Neural cell (in vitro differentiated cells): Measurements from ENCODE around the gene BNC2.

Experiments used
- EP300 ChIP-seq: fragments of 450-650 bp; conservative IDR thresholded peaks from 2 replicates; pipeline ENCODE4 v1.6.1; 2014; ENCODE audit warnings: antibody characterized with exemption, mild to moderate bottlenecking, moderate library complexity; ENCODE audit not compliant: poor library complexity, severe bottlenecking
- EZH2 ChIP-seq: fragments of 200-600, 300-800 bp; shearing (Covaris generic), sonication (generic); IDR thresholded peaks from 2 replicates; pipeline ENCODE4 v1.6.1; 2014; ENCODE audit warnings: antibody characterized with exemption, low read length, borderline replicate concordance, mild to moderate bottlenecking; ENCODE audit not compliant: insufficient read depth, poor library complexity, severe bottlenecking
- POLR2AphosphoS5 ChIP-seq: IDR thresholded peaks from 2 replicates; pipeline ENCODE4 v1.6.1; 2012
- RAD21 ChIP-seq: fragments of 450-650 bp; conservative IDR thresholded peaks from 2 replicates; pipeline ENCODE4 v1.6.1; 2014; ENCODE audit warnings: antibody characterized with exemption, mild to moderate bottlenecking, moderate library complexity
- TF ChIP-seq, protein P1 (sequence below): fragments of 450-650 bp; IDR thresholded peaks from 2 replicates; pipeline ENCODE4 v1.5.1; 2014; ENCODE audit warnings: antibody characterized with exemption, mild to moderate bottlenecking, moderate library complexity; ENCODE audit not compliant: poor library complexity, severe bottlenecking
- TF ChIP-seq, protein P2 (sequence below): IDR thresholded peaks from 2 replicates; pipeline ENCODE4 v1.6.1; 2012; ENCODE audit warnings: borderline replicate concordance

GRCh38 chr9:16501141-16501540 is 369.3 kb downstream of the BNC2 start:
- no peak for TF ChIP-seq EP300
- TF ChIP-seq EZH2, result no peak
- TF ChIP-seq, protein P1, sequence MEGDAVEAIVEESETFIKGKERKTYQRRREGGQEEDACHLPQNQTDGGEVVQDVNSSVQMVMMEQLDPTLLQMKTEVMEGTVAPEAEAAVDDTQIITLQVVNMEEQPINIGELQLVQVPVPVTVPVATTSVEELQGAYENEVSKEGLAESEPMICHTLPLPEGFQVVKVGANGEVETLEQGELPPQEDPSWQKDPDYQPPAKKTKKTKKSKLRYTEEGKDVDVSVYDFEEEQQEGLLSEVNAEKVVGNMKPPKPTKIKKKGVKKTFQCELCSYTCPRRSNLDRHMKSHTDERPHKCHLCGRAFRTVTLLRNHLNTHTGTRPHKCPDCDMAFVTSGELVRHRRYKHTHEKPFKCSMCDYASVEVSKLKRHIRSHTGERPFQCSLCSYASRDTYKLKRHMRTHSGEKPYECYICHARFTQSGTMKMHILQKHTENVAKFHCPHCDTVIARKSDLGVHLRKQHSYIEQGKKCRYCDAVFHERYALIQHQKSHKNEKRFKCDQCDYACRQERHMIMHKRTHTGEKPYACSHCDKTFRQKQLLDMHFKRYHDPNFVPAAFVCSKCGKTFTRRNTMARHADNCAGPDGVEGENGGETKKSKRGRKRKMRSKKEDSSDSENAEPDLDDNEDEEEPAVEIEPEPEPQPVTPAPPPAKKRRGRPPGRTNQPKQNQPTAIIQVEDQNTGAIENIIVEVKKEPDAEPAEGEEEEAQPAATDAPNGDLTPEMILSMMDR, result no peak
- no peak for TF ChIP-seq POLR2AphosphoS5
- no peak for TF ChIP-seq RAD21
- TF ChIP-seq, protein P2, sequence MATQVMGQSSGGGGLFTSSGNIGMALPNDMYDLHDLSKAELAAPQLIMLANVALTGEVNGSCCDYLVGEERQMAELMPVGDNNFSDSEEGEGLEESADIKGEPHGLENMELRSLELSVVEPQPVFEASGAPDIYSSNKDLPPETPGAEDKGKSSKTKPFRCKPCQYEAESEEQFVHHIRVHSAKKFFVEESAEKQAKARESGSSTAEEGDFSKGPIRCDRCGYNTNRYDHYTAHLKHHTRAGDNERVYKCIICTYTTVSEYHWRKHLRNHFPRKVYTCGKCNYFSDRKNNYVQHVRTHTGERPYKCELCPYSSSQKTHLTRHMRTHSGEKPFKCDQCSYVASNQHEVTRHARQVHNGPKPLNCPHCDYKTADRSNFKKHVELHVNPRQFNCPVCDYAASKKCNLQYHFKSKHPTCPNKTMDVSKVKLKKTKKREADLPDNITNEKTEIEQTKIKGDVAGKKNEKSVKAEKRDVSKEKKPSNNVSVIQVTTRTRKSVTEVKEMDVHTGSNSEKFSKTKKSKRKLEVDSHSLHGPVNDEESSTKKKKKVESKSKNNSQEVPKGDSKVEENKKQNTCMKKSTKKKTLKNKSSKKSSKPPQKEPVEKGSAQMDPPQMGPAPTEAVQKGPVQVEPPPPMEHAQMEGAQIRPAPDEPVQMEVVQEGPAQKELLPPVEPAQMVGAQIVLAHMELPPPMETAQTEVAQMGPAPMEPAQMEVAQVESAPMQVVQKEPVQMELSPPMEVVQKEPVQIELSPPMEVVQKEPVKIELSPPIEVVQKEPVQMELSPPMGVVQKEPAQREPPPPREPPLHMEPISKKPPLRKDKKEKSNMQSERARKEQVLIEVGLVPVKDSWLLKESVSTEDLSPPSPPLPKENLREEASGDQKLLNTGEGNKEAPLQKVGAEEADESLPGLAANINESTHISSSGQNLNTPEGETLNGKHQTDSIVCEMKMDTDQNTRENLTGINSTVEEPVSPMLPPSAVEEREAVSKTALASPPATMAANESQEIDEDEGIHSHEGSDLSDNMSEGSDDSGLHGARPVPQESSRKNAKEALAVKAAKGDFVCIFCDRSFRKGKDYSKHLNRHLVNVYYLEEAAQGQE, result no peak
